Peyer's patch (tissue), 4 donors: ENCODE results near the gene KCTD1. TPM values are rescaled to one million over a fixed set of nuclear protein-coding genes. Genes with fewer than 3 reads are reported as not detected.

ENCODE experiments used
- DNase-seq, 3 donors: peaks; one replicate each; pipeline ENCODE4 v3.0.0-alpha.2; 2017 to 2019
- H3K27ac ChIP-seq, 4 donors: fragments of 200-600 bp; sonication (generic); one replicate each; pipeline ENCODE4 v1.5.1; 2016 to 2019
- H3K27me3 ChIP-seq, 2 donors: fragments of 200-600 bp; sonication (generic); one replicate each; pipeline ENCODE4 v1.5.1; 2019
- H3K36me3 ChIP-seq, 3 donors: fragments of 200-600 bp; sonication (generic); one replicate each; pipeline ENCODE4 v1.5.1; 2016 to 2019
- H3K4me1 ChIP-seq, 4 donors: fragments of 200-600 bp; sonication (generic); one replicate each; pipeline ENCODE4 v1.5.1; 2016 to 2019
- H3K4me3 ChIP-seq, 4 donors: fragments of 200-600 bp; sonication (generic); 1 replicate in 3 of 4; 2 replicates in 1 of 4; pipeline ENCODE4 v1.5.1; 2016 to 2019; ENCODE audit warnings: mild to moderate bottlenecking in 1 of 4
- H3K9me3 ChIP-seq, 4 donors: fragments of 200-600 bp; sonication (generic); one replicate each; pipeline ENCODE4 v1.5.1; 2016 to 2019; ENCODE audit warnings: mild to moderate bottlenecking in 1 of 4
- POLR2A ChIP-seq, 2 donors: fragments of 450-650 bp; IDR thresholded peaks; one replicate each; pipeline ENCODE4 v1.5.1; 2017; ENCODE audit warnings: antibody characterized with exemption in 2 of 2, mild to moderate bottlenecking in 2 of 2, moderate library complexity in 2 of 2
- total RNA-seq, 4 donors: library from RNA; depleted of rRNA; stranded (reverse); fragments of >200 nt; gene quantifications; one replicate each; pipeline ENCODE4 v1.1.0, GENCODE V29; 2016
- TF ChIP-seq, protein P1 (sequence below), 6 experiments: fragments of 450-650 bp in 4 of 6; fragments of 200-600 bp in 2 of 6; sonication (generic) in 1 of 6; IDR thresholded peaks; one replicate each; pipeline ENCODE4 v1.5.1; 2017 to 2019; ENCODE audit warnings: antibody characterized with exemption in 6 of 6, mild to moderate bottlenecking in 3 of 6, moderate library complexity in 1 of 6

Gene KCTD1
- total RNA-seq, 4 donors from 2014 or later, result 2.5 to 6.3 (median 4.7) TPM

DNA sequence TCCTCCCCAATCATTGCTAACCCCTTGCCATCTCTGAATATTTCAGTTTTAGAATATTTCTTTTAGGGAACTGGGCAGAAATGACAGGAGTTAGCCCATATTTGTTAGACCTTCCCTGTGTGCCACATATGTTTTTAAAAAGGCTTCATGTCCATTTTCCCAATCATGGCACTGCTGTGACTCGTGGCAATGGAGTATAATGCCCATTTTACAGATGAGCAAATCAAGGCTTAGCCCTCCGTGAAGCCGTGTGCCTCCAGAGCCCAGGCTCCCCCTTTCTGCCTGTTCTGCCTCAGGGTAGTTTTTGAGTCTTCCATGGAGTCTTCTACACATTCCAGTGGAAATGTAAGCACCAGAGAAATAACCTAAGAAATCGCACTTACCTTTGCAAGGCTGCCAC lies 130.1 kb downstream of the KCTD1 start:
- DNase-seq, result no peak
- H3K36me3 ChIP-seq, result no peaks in the 10 kb centered on the region
- H3K27me3 ChIP-seq, result no peaks in the 10 kb centered on the region
- no peaks in the 10 kb centered on the region for H3K9me3 ChIP-seq
- TF ChIP-seq, protein P1, sequence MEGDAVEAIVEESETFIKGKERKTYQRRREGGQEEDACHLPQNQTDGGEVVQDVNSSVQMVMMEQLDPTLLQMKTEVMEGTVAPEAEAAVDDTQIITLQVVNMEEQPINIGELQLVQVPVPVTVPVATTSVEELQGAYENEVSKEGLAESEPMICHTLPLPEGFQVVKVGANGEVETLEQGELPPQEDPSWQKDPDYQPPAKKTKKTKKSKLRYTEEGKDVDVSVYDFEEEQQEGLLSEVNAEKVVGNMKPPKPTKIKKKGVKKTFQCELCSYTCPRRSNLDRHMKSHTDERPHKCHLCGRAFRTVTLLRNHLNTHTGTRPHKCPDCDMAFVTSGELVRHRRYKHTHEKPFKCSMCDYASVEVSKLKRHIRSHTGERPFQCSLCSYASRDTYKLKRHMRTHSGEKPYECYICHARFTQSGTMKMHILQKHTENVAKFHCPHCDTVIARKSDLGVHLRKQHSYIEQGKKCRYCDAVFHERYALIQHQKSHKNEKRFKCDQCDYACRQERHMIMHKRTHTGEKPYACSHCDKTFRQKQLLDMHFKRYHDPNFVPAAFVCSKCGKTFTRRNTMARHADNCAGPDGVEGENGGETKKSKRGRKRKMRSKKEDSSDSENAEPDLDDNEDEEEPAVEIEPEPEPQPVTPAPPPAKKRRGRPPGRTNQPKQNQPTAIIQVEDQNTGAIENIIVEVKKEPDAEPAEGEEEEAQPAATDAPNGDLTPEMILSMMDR (IDR thresholded peaks at IDR 0.05), result no peak
- TF ChIP-seq POLR2A (IDR thresholded peaks at IDR 0.05), result no peak
- no peak overlapping the region for H3K4me3 ChIP-seq
- no peaks in the 10 kb centered on the region for H3K4me1 ChIP-seq
- H3K27ac ChIP-seq, result no peak overlapping the region

DNA sequence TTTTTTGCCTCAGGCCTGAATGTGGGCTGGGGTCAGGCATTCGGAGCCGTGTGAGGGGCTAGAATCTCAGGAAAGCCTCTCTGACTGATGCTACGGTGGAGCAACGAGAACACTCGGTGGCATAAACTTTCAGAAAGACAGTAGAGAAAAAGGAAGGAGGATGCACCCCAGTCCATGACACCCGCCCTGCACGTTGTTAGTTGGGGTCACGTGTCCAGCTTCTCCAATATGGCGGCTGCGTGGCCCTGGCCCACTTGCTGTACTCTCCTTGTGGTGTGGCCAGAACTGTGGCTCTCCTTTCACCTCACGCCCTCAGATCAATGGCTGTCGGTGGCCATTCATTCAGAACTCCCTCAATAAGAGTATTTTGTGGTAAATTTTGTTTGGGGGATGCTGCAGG lies 131.2 kb downstream of the KCTD1 start:
- TF ChIP-seq POLR2A (IDR thresholded peaks at IDR 0.05), result no peak
- TF ChIP-seq, protein P1 (IDR thresholded peaks at IDR 0.05), result no peak
- no peak for DNase-seq
- H3K36me3 ChIP-seq, result no peaks in the 10 kb centered on the region
- H3K9me3 ChIP-seq, result no peaks in the 10 kb centered on the region
- H3K27ac ChIP-seq, result no peak overlapping the region
- no peaks in the 10 kb centered on the region for H3K27me3 ChIP-seq
- no peak overlapping the region for H3K4me3 ChIP-seq
- H3K4me1 ChIP-seq, result no peaks in the 10 kb centered on the region

DNA sequence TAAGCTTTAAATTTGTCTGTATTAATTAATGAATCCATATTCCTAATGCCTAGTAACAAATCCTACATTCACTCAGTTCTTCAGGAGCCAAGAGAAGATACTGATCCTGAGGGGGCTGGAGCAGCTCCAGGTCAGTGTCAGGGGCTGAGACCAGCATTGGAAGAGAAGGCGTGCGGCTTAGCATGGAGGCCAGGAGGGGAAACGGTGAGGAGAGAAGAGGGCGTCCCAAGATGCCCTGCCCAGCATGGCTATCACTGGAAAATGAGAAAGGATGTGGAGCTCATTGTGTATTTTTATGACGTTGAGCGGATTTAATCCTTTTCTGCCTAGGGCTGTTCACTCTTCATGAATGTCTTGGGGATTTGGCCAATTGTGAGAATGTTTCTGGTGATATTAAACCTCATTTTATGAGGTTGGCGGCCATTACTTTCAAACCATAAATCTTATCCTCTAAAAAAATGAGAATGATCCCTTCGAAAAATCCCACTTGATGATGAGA lies 131.7 kb downstream of the KCTD1 start:
- Histone ChIP-seq H3K27ac (no peak overlapping the region), H3K4me3 (no peak overlapping the region), H3K4me1 (no peaks in the 10 kb centered on the region), H3K9me3 (no peaks in the 10 kb centered on the region), H3K27me3 (no peaks in the 10 kb centered on the region), H3K36me3 (no peaks in the 10 kb centered on the region)
- no peak for DNase-seq
- no peak for TF ChIP-seq POLR2A (IDR thresholded peaks at IDR 0.05)
- TF ChIP-seq, protein P1 (IDR thresholded peaks at IDR 0.05), result no peak

DNA sequence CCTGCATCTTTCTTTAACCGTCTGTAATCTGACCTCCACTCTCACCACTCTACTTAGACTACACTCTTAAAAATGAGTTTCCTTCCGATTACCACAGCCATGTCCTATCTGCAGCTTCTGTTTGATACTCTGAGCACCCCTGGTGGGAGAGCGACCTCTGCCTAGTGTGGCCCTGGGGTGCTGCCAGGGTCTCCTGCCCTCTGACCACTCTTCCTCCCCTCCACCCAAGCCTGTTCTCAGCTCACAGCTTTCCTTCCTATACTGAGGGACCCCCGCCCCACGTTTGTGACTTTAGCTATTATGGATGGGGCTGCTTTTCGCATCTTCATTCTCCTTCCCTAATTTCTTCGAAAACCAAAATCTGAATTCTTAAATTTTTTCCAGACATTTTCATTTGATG lies 132.7 kb downstream of the KCTD1 start:
- H3K27ac ChIP-seq, result no peak overlapping the region
- H3K4me3 ChIP-seq, result no peak overlapping the region
- no peaks in the 10 kb centered on the region for H3K27me3 ChIP-seq
- no peak for DNase-seq
- no peaks in the 10 kb centered on the region for H3K4me1 ChIP-seq
- no peak for TF ChIP-seq POLR2A (IDR thresholded peaks at IDR 0.05)
- TF ChIP-seq, protein P1 (IDR thresholded peaks at IDR 0.05), result no peak
- H3K9me3 ChIP-seq, result no peaks in the 10 kb centered on the region
- no peaks in the 10 kb centered on the region for H3K36me3 ChIP-seq

DNA sequence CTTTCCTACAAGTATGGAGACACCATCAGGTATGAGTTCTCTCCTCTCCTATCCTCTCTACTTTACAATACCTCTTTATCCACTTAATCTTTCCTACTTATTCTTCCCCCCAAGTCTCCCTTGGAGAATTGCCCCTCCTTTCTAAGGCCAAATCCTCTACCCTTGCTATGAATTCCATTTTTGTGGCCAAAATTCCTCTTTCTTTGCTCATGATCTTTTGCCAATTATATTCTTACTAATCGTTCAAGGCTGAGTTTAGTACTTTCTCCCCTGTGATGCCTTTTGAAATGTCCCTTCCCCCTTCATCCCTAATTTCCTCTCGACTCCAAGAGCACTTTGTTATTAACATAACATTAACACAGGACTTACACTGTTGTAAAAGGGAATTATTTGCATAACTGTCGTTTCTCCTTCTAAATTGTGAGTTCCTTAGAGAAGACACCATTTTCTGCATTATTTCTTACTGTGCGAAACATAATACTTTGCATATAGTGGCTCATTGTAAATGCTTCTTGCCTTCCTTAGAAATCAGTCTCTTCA lies 133.4 kb downstream of the KCTD1 start:
- no peaks in the 10 kb centered on the region for H3K36me3 ChIP-seq
- no peak for DNase-seq
- H3K9me3 ChIP-seq, result no peaks in the 10 kb centered on the region
- H3K27me3 ChIP-seq, result no peaks in the 10 kb centered on the region
- TF ChIP-seq, protein P1 (IDR thresholded peaks at IDR 0.05), result no peak
- no peak for TF ChIP-seq POLR2A (IDR thresholded peaks at IDR 0.05)
- H3K4me1 ChIP-seq, result no peaks in the 10 kb centered on the region
- no peak overlapping the region for H3K4me3 ChIP-seq
- no peak overlapping the region for H3K27ac ChIP-seq

DNA sequence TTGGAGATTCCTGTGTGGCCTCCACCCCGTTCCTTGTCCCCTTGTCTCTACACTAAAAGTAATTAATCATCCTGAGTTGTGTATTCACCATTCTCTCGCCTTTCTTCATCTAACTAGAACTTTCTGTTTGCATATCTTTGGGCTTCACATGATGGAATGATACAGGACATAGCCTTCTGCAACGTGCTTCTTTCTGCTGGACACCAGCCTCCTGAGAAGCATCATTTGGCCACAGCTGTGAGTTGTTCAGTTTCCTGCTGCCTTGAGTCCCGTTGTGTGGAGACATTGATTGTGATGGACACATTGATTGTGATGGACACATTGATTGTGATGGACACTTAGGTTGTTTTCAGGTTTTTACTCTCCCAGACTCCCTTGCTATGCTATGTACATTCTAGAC lies 139.3 kb downstream of the KCTD1 start:
- DNase-seq, result no peak
- TF ChIP-seq, protein P1 (IDR thresholded peaks at IDR 0.05), result no peak
- TF ChIP-seq POLR2A (IDR thresholded peaks at IDR 0.05), result no peak
- H3K36me3 ChIP-seq, result no peaks in the 10 kb centered on the region
- no peaks in the 10 kb centered on the region for H3K27me3 ChIP-seq
- no peaks in the 10 kb centered on the region for H3K4me1 ChIP-seq
- H3K4me3 ChIP-seq, result no peak overlapping the region
- H3K9me3 ChIP-seq, result no peaks in the 10 kb centered on the region
- H3K27ac ChIP-seq, result no peak overlapping the region
